ENCODE measurements around the gene PLD4. TPM values are rescaled to one million over a fixed set of nuclear protein-coding genes. Genes with fewer than 3 reads are reported as not detected.
"Not testable (repeated sequence)": the region's sequence is repeated elsewhere in the genome, so short reads cannot be mapped to it uniquely, and the experiment has no call there.

Gene PLD4
- total RNA-seq (2014; rRNA removed; shearing (Covaris generic)): not detected in 2 replicates
- not detected in 2 replicates for polyA plus RNA-seq (2014; cell fraction: nucleus; rRNA removed)

GRCh38 chr14:104924421-104925213, at the start of gene PLD4:
TSS of gene PLD4 (plus strand) at chr14:104924879. CDS start at chr14:104927141, 2,262 bp downstream.
- no peak for DNase-seq (ENCODE audit: extremely low read depth, low read depth)

- DNase-seq (ENCODE audit: extremely low read depth, low read depth): no peak
Measured at GRCh38 chr14:104875412-104875751, 49.3 kb upstream of the PLD4 start.

GRCh38 chr14:104875811-104876210, 48.9 kb upstream of the PLD4 start:
- DNase-seq (ENCODE audit: extremely low read depth, low read depth): no peak

GRCh38 chr14:104876251-104876699, 48.4 kb upstream of the PLD4 start:
- peak; percentile 56 for DNase-seq (ENCODE audit: extremely low read depth, low read depth)

- DNase-seq (ENCODE audit: extremely low read depth, low read depth): no peak
Measured at GRCh38 chr14:104877066-104877805, 47.4 kb upstream of the PLD4 start.

GRCh38 chr14:104877806-104878550, 46.7 kb upstream of the PLD4 start:
- DNase-seq (ENCODE audit: extremely low read depth, low read depth): no peak

GRCh38 chr14:104878582-104878981, 46.1 kb upstream of the PLD4 start:
- no peak for DNase-seq (ENCODE audit: extremely low read depth, low read depth)

- DNase-seq (ENCODE audit: extremely low read depth, low read depth): no peak
Measured at GRCh38 chr14:104879201-104879982, 45.3 kb upstream of the PLD4 start.

GRCh38 chr14:104879983-104880565, 44.6 kb upstream of the PLD4 start:
- DNase-seq (ENCODE audit: extremely low read depth, low read depth): no peak

- no peak for DNase-seq (ENCODE audit: extremely low read depth, low read depth)
Measured at GRCh38 chr14:104880584-104881210, 44.0 kb upstream of the PLD4 start.

GRCh38 chr14:104881369-104881979, 43.2 kb upstream of the PLD4 start:
- no peak for DNase-seq (ENCODE audit: extremely low read depth, low read depth)

- no peak for DNase-seq (ENCODE audit: extremely low read depth, low read depth)
Measured at GRCh38 chr14:104882325-104882973, 42.2 kb upstream of the PLD4 start.

GRCh38 chr14:104882991-104883660, 41.6 kb upstream of the PLD4 start:
- no peak for DNase-seq (ENCODE audit: extremely low read depth, low read depth)

- DNase-seq (ENCODE audit: extremely low read depth, low read depth): no peak
Measured at GRCh38 chr14:104883681-104884361, 40.9 kb upstream of the PLD4 start.

- not testable (repeated sequence) for DNase-seq (ENCODE audit: extremely low read depth, low read depth)
Measured at GRCh38 chr14:104884381-104884780, 40.3 kb upstream of the PLD4 start.

GRCh38 chr14:104885031-104885972, 39.4 kb upstream of the PLD4 start:
- no peak for DNase-seq (ENCODE audit: extremely low read depth, low read depth)
